ENCODE data around the gene DDR2. TPM values are rescaled to one million over a fixed set of nuclear protein-coding genes. Genes with fewer than 3 reads are reported as not detected.

The DDR2 gene
- total RNA-seq, 1 experiment from 2014 or later: 0.77 TPM

DNA sequence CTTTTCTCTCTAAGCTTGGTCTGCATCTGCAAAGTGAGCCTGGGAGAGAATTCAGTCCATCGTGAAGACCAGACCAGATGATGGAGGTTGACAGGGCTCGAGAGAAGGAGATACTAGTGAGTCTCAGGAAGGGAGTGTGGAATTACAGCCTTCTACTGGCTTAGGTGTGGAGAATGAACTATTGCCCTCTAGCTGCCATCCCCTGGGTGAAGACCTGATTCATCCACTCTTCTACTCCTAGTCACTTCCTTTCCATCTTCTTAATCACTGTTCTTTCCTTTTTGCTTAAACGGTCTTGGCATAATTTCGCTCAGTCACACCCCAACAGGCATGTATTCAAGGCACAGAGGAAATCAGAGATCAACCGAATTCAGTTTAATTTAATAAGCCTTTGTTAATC lies 124.3 kb downstream of the DDR2 start:
- no peak overlapping the region for H3K9ac ChIP-seq (ENCODE audit: low read length)
- H3K4me2 ChIP-seq (ENCODE audit: low read length): 0 out of 2 replicates have a peak overlapping the region, but pooled peaks have one; percentile 1
- H3K27ac ChIP-seq (ENCODE audit: low read length): no peak overlapping the region
- H3K79me2 ChIP-seq (ENCODE audit: low read length): no peaks in the 10 kb centered on the region
- POLR2A ChIA-PET (ENCODE audit: unreplicated experiment): interaction anchor here (0.6 kb wide), 1 partner anchor 28 kb away, joined by 3 read pairs; no protein-coding TSS in a partner anchor
- H3K36me3 ChIP-seq (ENCODE audit: low read depth, low read length): no peaks in the 10 kb centered on the region
- ATAC-seq (peak; percentile 83), DNase-seq (peak; percentile 65)
- CTCF ChIA-PET: no interaction called here
- no peak overlapping the region for H2AFZ ChIP-seq (ENCODE audit: low read length)
- no peak overlapping the region for H3K4me3 ChIP-seq (ENCODE audit: low read length)
- no peaks in the 10 kb centered on the region for H3K9me3 ChIP-seq (ENCODE audit: low read length)
- peaks cover 20% of the 10 kb centered on the region; the same call in 1 of the 2 replicates for H3K4me1 ChIP-seq (ENCODE audit: insufficient read depth, low read length)
- H3K9me2 ChIP-seq (replicated peaks; ENCODE audit: low read length): no peaks in the 10 kb centered on the region
- intact Hi-C loops (cut with micrococcal nuclease): no loop called here
- BruUV-seq (replicated peaks): no TSS peak
- TF ChIP-seq EZH2 (IDR thresholded peaks at IDR 0.05; ENCODE audit: low read length, unreplicated experiment): no peak
- no peak for TF ChIP-seq EZH2phosphoT487 (IDR thresholded peaks at IDR 0.05; ENCODE audit: borderline replicate concordance, low read length)
- TF ChIP-seq, protein P1, sequence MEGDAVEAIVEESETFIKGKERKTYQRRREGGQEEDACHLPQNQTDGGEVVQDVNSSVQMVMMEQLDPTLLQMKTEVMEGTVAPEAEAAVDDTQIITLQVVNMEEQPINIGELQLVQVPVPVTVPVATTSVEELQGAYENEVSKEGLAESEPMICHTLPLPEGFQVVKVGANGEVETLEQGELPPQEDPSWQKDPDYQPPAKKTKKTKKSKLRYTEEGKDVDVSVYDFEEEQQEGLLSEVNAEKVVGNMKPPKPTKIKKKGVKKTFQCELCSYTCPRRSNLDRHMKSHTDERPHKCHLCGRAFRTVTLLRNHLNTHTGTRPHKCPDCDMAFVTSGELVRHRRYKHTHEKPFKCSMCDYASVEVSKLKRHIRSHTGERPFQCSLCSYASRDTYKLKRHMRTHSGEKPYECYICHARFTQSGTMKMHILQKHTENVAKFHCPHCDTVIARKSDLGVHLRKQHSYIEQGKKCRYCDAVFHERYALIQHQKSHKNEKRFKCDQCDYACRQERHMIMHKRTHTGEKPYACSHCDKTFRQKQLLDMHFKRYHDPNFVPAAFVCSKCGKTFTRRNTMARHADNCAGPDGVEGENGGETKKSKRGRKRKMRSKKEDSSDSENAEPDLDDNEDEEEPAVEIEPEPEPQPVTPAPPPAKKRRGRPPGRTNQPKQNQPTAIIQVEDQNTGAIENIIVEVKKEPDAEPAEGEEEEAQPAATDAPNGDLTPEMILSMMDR (conservative IDR thresholded peaks at IDR 0.05; ENCODE audit: low read depth, low read length): peak; percentile 55
- H4K20me1 ChIP-seq (ENCODE audit: low read length): no peaks in the 10 kb centered on the region
- no peaks in the 10 kb centered on the region for H3F3A ChIP-seq (ENCODE audit: low read length, unreplicated experiment)
- no peaks in the 10 kb centered on the region for H3K27me3 ChIP-seq (ENCODE audit: low read length)

DNA sequence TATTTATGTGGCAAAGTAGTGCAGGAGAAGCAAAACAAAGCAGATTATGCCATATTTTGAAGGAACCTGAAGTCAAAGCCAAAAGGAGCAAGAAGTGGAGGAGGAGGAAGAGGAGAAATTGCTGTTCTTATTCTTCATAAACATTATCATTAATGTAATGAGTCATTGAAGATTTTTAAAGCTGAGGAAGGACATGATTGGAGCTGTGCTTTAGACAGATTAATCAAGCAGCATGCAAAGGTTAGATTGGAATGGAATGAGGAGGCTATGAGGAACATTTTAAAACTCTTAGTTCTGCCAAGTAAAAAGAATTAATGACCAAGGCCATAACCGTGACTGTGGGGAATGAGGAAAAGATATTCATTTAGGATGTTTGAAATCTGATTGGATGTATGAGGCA lies 125.2 kb downstream of the DDR2 start:
- no TSS peak for BruUV-seq (replicated peaks)
- Histone ChIP-seq H3K36me3 (ENCODE audit: low read depth, low read length) (no peaks in the 10 kb centered on the region), H3K4me1 (ENCODE audit: insufficient read depth, low read length) (peaks cover 20% of the 10 kb centered on the region; the same call in 1 of the 2 replicates), H3K79me2 (ENCODE audit: low read length) (no peaks in the 10 kb centered on the region), H3K4me2 (ENCODE audit: low read length) (no peak overlapping the region), H3K9me2 (replicated peaks; ENCODE audit: low read length) (no peaks in the 10 kb centered on the region), H3F3A (ENCODE audit: low read length, unreplicated experiment) (no peaks in the 10 kb centered on the region), H2AFZ (ENCODE audit: low read length) (no peak overlapping the region), H3K9me3 (ENCODE audit: low read length) (no peaks in the 10 kb centered on the region), H3K27ac (ENCODE audit: low read length) (no peak overlapping the region), H3K27me3 (ENCODE audit: low read length) (no peaks in the 10 kb centered on the region), H3K4me3 (ENCODE audit: low read length) (no peak overlapping the region), H4K20me1 (ENCODE audit: low read length) (no peaks in the 10 kb centered on the region), H3K9ac (ENCODE audit: low read length) (no peak overlapping the region)
- ChIA-PET POLR2A (ENCODE audit: unreplicated experiment) (no interaction called here), CTCF (no interaction called here)
- DNase-seq (no peak), ATAC-seq (no peak)
- TF ChIP-seq, protein P1 (conservative IDR thresholded peaks at IDR 0.05; ENCODE audit: low read depth, low read length): no peak
- TF ChIP-seq EZH2 (IDR thresholded peaks at IDR 0.05; ENCODE audit: low read length, unreplicated experiment): no peak
- no peak for TF ChIP-seq EZH2phosphoT487 (IDR thresholded peaks at IDR 0.05; ENCODE audit: borderline replicate concordance, low read length)
- intact Hi-C loops (cut with micrococcal nuclease): no loop called here

DNA sequence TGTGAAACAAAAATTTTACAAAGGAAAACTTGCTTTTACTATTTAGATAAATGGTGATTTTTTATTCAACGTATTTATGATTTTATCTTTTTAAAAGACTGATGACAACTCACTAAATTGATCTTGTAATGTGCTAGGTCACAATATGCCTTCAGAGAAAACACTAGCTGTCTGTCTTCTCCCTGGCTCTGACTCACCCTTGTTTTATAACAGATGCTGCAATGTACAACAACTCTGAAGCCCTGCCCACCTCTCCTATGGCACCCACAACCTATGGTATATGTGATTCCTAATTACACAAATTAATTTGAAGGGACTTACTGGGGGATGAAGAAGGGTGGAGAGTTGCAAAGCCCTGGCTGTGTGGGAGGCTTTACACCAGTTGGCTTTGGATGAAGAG lies 133.5 kb downstream of the DDR2 start:
- H3K4me1 ChIP-seq (ENCODE audit: insufficient read depth, low read length): no peaks in the 10 kb centered on the region
- intact Hi-C loops (cut with micrococcal nuclease): no loop called here
- POLR2A ChIA-PET (ENCODE audit: unreplicated experiment): no interaction called here

More for the DNA sequence above, 133.5 kb downstream of the DDR2 start:
- CTCF ChIA-PET: no interaction called here
- no peak overlapping the region for H2AFZ ChIP-seq (ENCODE audit: low read length)
- H3K4me2 ChIP-seq (ENCODE audit: low read length): no peak overlapping the region
- H3K9me3 ChIP-seq (ENCODE audit: low read length): no peaks in the 10 kb centered on the region
- H3K27me3 ChIP-seq (ENCODE audit: low read length): no peaks in the 10 kb centered on the region
- DNase-seq: no peak
- no peak overlapping the region for H3K4me3 ChIP-seq (ENCODE audit: low read length)
- TF ChIP-seq, protein P1 (conservative IDR thresholded peaks at IDR 0.05; ENCODE audit: low read depth, low read length): no peak
- TF ChIP-seq EZH2 (IDR thresholded peaks at IDR 0.05; ENCODE audit: low read length, unreplicated experiment): no peak
- TF ChIP-seq EZH2phosphoT487 (IDR thresholded peaks at IDR 0.05; ENCODE audit: borderline replicate concordance, low read length): no peak
- no peaks in the 10 kb centered on the region for H4K20me1 ChIP-seq (ENCODE audit: low read length)
- no peaks in the 10 kb centered on the region for H3F3A ChIP-seq (ENCODE audit: low read length, unreplicated experiment)
- BruUV-seq (replicated peaks): no TSS peak
- no peaks in the 10 kb centered on the region for H3K36me3 ChIP-seq (ENCODE audit: low read depth, low read length)
- ATAC-seq: peak; percentile 87
- H3K27ac ChIP-seq (ENCODE audit: low read length): no peak overlapping the region
- no peaks in the 10 kb centered on the region for H3K9me2 ChIP-seq (replicated peaks; ENCODE audit: low read length)
- no peaks in the 10 kb centered on the region for H3K79me2 ChIP-seq (ENCODE audit: low read length)
- H3K9ac ChIP-seq (ENCODE audit: low read length): no peak overlapping the region

All from PC-3 (cell line).